ENCODE measurements around the gene FCHSD1. TPM values are rescaled to one million over a fixed set of nuclear protein-coding genes. Genes with fewer than 3 reads are reported as not detected.

The FCHSD1 gene
- total RNA-seq, 1 donor, result 22.4 TPM

GRCh38 chr5:141668601-141669265 lies 17.5 kb upstream of the FCHSD1 start:
- H3K79me2 ChIP-seq (ENCODE audit: insufficient read depth, low read length), result no peaks in the 10 kb centered on the region
- H3K27me3 ChIP-seq (ENCODE audit: insufficient read depth, low read length), result no peaks in the 10 kb centered on the region
- no peak for TF ChIP-seq CTCF (IDR thresholded peaks at IDR 0.05; ENCODE audit: extremely low read depth, low read depth, low read length)
- H3K9me3 ChIP-seq (ENCODE audit: low read depth, low read length), result no peaks in the 10 kb centered on the region
- DNase-seq (ENCODE audit: insufficient read length, low spot score, missing footprints), result peak; percentile 86
- peaks cover 8% of the 10 kb centered on the region for H3K4me1 ChIP-seq (ENCODE audit: insufficient read depth, low read length)
- H3K4me3 ChIP-seq (ENCODE audit: insufficient read depth, low read length), result no peak overlapping the region
- H3K4me2 ChIP-seq (ENCODE audit: insufficient read depth, low read length), result no peak overlapping the region
- peak overlapping the region; percentile 81 for H3K27ac ChIP-seq (ENCODE audit: low read depth, low read length)
- H4K20me1 ChIP-seq (ENCODE audit: insufficient read depth, low read length), result no peaks in the 10 kb centered on the region
- H2AFZ ChIP-seq (ENCODE audit: low read length), result no peak overlapping the region
- H3K36me3 ChIP-seq (ENCODE audit: insufficient read depth, low read length), result peaks cover 2% of the 10 kb centered on the region

- H3K27ac ChIP-seq (ENCODE audit: low read depth, low read length), result no peak overlapping the region
- no peaks in the 10 kb centered on the region for H3K9me3 ChIP-seq (ENCODE audit: low read depth, low read length)
- H3K36me3 ChIP-seq (ENCODE audit: insufficient read depth, low read length), result no peaks in the 10 kb centered on the region
- H2AFZ ChIP-seq (ENCODE audit: low read length), result no peak overlapping the region
- no peaks in the 10 kb centered on the region for H4K20me1 ChIP-seq (ENCODE audit: insufficient read depth, low read length)
- H3K27me3 ChIP-seq (ENCODE audit: insufficient read depth, low read length), result no peaks in the 10 kb centered on the region
- no peak overlapping the region for H3K4me3 ChIP-seq (ENCODE audit: insufficient read depth, low read length)
- H3K4me2 ChIP-seq (ENCODE audit: insufficient read depth, low read length), result no peak overlapping the region
- DNase-seq (ENCODE audit: insufficient read length, low spot score, missing footprints), result peak; percentile 21
- peaks cover 8% of the 10 kb centered on the region for H3K4me1 ChIP-seq (ENCODE audit: insufficient read depth, low read length)
- no peaks in the 10 kb centered on the region for H3K79me2 ChIP-seq (ENCODE audit: insufficient read depth, low read length)
- TF ChIP-seq CTCF (IDR thresholded peaks at IDR 0.05; ENCODE audit: extremely low read depth, low read depth, low read length), result no peak
These were observed 15.1 kb upstream of the FCHSD1 start for GRCh38 chr5:141665995-141666940.

- Histone ChIP-seq H3K79me2 (ENCODE audit: insufficient read depth, low read length) (no peaks in the 10 kb centered on the region), H3K9me3 (ENCODE audit: low read depth, low read length) (no peaks in the 10 kb centered on the region), H3K27me3 (ENCODE audit: insufficient read depth, low read length) (no peaks in the 10 kb centered on the region), H3K4me3 (ENCODE audit: insufficient read depth, low read length) (no peak overlapping the region), H4K20me1 (ENCODE audit: insufficient read depth, low read length) (no peaks in the 10 kb centered on the region), H3K4me1 (ENCODE audit: insufficient read depth, low read length) (peaks cover 8% of the 10 kb centered on the region), H3K27ac (ENCODE audit: low read depth, low read length) (no peak overlapping the region), H2AFZ (ENCODE audit: low read length) (no peak overlapping the region), H3K4me2 (ENCODE audit: insufficient read depth, low read length) (no peak overlapping the region), H3K36me3 (ENCODE audit: insufficient read depth, low read length) (no peaks in the 10 kb centered on the region)
- TF ChIP-seq CTCF (IDR thresholded peaks at IDR 0.05; ENCODE audit: extremely low read depth, low read depth, low read length), result peak; percentile 87
- peak; percentile 95 for DNase-seq (ENCODE audit: insufficient read length, low spot score, missing footprints)
These were observed 13.7 kb upstream of the FCHSD1 start for GRCh38 chr5:141664733-141665461.

Measured in osteoblast (primary cell).